CD14-positive monocyte (primary cell): ENCODE data around the gene UBE2U. TPM values are rescaled to one million over a fixed set of nuclear protein-coding genes. Genes with fewer than 3 reads are reported as not detected.

Source experiments
- DNase-seq, 3 donors: peaks; one replicate each; pipeline ENCODE4 v3.0.0-alpha.2; 2011 to 2022
- H2AFZ ChIP-seq: 2 replicates; pipeline ENCODE4 v1.6.0; 2012; ENCODE audit warnings: mild to moderate bottlenecking, low read depth, low read length, inconsistent platforms; ENCODE audit not compliant: insufficient read depth, poor library complexity, severe bottlenecking
- H3K27ac ChIP-seq, 2 donors: 1 replicate in 1 of 2; 2 replicates in 1 of 2; pipeline ENCODE4 v1.5.1; 2012 to 2013; ENCODE audit warnings: low read length in 2 of 2, control low read depth in 1 of 2, inconsistent platforms in 1 of 2, low read depth in 1 of 2, mild to moderate bottlenecking in 1 of 2
- H3K27me3 ChIP-seq, 2 donors: one replicate each; pipeline versions ENCODE4 v1.6.0 to v1.6.1; 2011 to 2013; ENCODE audit warnings: low read length in 2 of 2; ENCODE audit not compliant: control insufficient read depth in 2 of 2, insufficient read depth in 2 of 2
- H3K36me3 ChIP-seq, 2 donors: replicated peaks in 1 of 2; 1 replicate in 1 of 2; 2 replicates in 1 of 2; pipeline versions ENCODE4 v1.5.1 to v1.6.1; 2012 to 2013; ENCODE audit warnings: low read length in 2 of 2, control low read depth in 1 of 2, inconsistent platforms in 1 of 2, mild to moderate bottlenecking in 1 of 2; ENCODE audit not compliant: insufficient read depth in 2 of 2, control insufficient read depth in 1 of 2
- H3K4me1 ChIP-seq, 2 donors: 1 replicate in 1 of 2; 2 replicates in 1 of 2; pipeline versions ENCODE4 v1.5.1 to v1.6.1; 2012 to 2013; ENCODE audit warnings: low read length in 2 of 2, control low read depth in 1 of 2, inconsistent platforms in 1 of 2, mild to moderate bottlenecking in 1 of 2, moderate library complexity in 1 of 2; ENCODE audit not compliant: insufficient read depth in 2 of 2, control insufficient read depth in 1 of 2
- H3K4me2 ChIP-seq: replicated peaks from 2 replicates; pipeline ENCODE3; 2012; ENCODE audit warnings: low read length, moderate library complexity, mild to moderate bottlenecking; ENCODE audit not compliant: poor library complexity, severe bottlenecking; ENCODE audit errors: extremely low read depth
- H3K4me3 ChIP-seq, 3 experiments: fragments of 200-600 bp in 1 of 3; sonication (generic) in 1 of 3; replicated peaks in 1 of 3; 1 replicate in 2 of 3; 2 replicates in 1 of 3; pipeline ENCODE4 v1.5.1; 2011 to 2013; ENCODE audit warnings: low read length in 3 of 3, mild to moderate bottlenecking in 3 of 3, control low read depth in 2 of 3, low read depth in 2 of 3, inconsistent platforms in 1 of 3, moderate library complexity in 1 of 3
- H3K79me2 ChIP-seq: 2 replicates; pipeline ENCODE4 v1.6.0; 2012; ENCODE audit warnings: mild to moderate bottlenecking, control low read depth, inconsistent platforms, low read length, moderate library complexity; ENCODE audit not compliant: insufficient read depth
- H3K9ac ChIP-seq: 2 replicates; pipeline ENCODE4 v1.6.0; 2017; ENCODE audit warnings: low read length, mild to moderate bottlenecking; ENCODE audit not compliant: insufficient read depth, poor library complexity, severe bottlenecking
- H3K9me3 ChIP-seq, 2 donors: replicated peaks in 1 of 2; 1 replicate in 1 of 2; 2 replicates in 1 of 2; pipeline versions ENCODE4 v1.5.1 to v1.6.1; 2012 to 2013; ENCODE audit warnings: low read length in 2 of 2, control low read depth in 1 of 2; ENCODE audit not compliant: control insufficient read depth in 1 of 2, insufficient read depth in 1 of 2
- H4K20me1 ChIP-seq: 2 replicates; pipeline ENCODE4 v1.6.0; 2012; ENCODE audit warnings: mild to moderate bottlenecking, low read length, control low read depth, moderate library complexity; ENCODE audit not compliant: insufficient read depth
- H3K27ac Mint-ChIP-seq, 7 donors: one replicate each; pipeline ENCODE4 v1.8.0; 2020; ENCODE audit warnings: mild to moderate bottlenecking in 7 of 7, mixed read lengths in 7 of 7, moderate library complexity in 6 of 7, inconsistent platforms in 2 of 7
- H3K27me3 Mint-ChIP-seq, 3 donors: one replicate each; pipeline ENCODE4 v1.8.0; 2021 to 2022; ENCODE audit warnings: low read depth in 3 of 3, mild to moderate bottlenecking in 3 of 3, mixed read lengths in 3 of 3, moderate library complexity in 3 of 3, inconsistent platforms in 1 of 3
- H3K36me3 Mint-ChIP-seq, 2 donors: one replicate each; pipeline ENCODE4 v1.8.0; 2020; ENCODE audit warnings: mixed read lengths in 2 of 2, inconsistent platforms in 1 of 2, mild to moderate bottlenecking in 1 of 2
- H3K4me1 Mint-ChIP-seq: one replicate; pipeline ENCODE4 v1.8.0; 2020; ENCODE audit warnings: mild to moderate bottlenecking, mixed read lengths
- H3K4me3 Mint-ChIP-seq, 2 donors: one replicate each; pipeline ENCODE4 v1.8.0; 2020; ENCODE audit warnings: mild to moderate bottlenecking in 2 of 2, mixed read lengths in 2 of 2, moderate library complexity in 1 of 2
- H3K9me3 Mint-ChIP-seq, 7 donors: one replicate each; pipeline ENCODE4 v1.8.0; 2020 to 2022; ENCODE audit warnings: mixed read lengths in 7 of 7, mild to moderate bottlenecking in 6 of 7, moderate library complexity in 6 of 7, inconsistent platforms in 2 of 7
- WGBS: methylation state at CpG from one replicate; pipeline ENCODE4 v1.1.5; 2013; ENCODE audit warnings: missing lambda C conversion rate; ENCODE audit not compliant: insufficient coverage; 5-methylcytosine and 5-hydroxymethylcytosine counted together
- intact Hi-C, 2 donors: fragments of 100-400 bp; cut with micrococcal nuclease; formaldehyde crosslinking; loops; one replicate each; pipeline versions ENCODE4 v1.15.0 to v1.15.1; 2023
- polyA plus RNA-seq, 3 donors: library from polyadenylated mRNA; depleted of rRNA in 1 of 3; unstranded in 2 of 3; stranded (reverse) in 1 of 3; fragments of 300-500 nt in 2 of 3; fragments of >200 nt in 1 of 3; fragmentation: Illumina TruSeq in 2 of 3; gene quantifications; 1 replicate in 2 of 3; 2 replicates in 1 of 3; pipeline ENCODE4 v1.2.3, GENCODE V29; 2012 to 2021
- TF ChIP-seq, protein P1 (sequence below): fragments of 200-600 bp; IDR thresholded peaks from one replicate; pipeline ENCODE4 v1.8.0; 2022; ENCODE audit warnings: antibody characterized with exemption, mild to moderate bottlenecking

Gene UBE2U
- polyA plus RNA-seq, 3 donors: not detected

DNA sequence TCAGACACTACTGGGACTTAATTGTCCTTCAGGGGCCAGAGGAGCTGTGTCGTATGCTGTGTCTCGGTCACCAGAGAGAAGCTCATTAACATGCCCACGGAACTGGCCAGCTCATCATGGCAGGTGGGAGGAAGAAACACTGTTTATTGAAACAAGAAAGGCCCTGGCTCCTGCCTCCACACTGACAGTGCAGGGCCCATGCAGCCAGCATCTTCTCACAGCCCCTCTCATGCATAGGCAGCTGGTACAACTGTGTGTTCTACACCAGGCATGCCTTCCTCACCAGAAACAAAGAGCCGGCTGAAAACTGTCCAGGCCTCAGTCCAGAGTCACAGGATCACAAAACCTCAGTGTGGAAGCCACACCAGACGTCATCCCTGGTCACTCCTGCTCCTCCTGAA lies 106.0 kb downstream of the UBE2U start:
- Mint-ChIP-seq H3K4me1 (peaks cover 11% of the 10 kb centered on the region), H3K27me3 (peaks cover 0 to 4% (median 0%) of the 10 kb centered on the region in 3 donors), H3K4me3 (no peak overlapping the region), H3K36me3 (no peaks in the 10 kb centered on the region), H3K9me3 (peaks cover 0 to 1% (median 0%) of the 10 kb centered on the region in 7 donors), H3K27ac (no peak overlapping the region)
- Histone ChIP-seq H3K9ac (no peak overlapping the region), H3K27me3 (no peaks in the 10 kb centered on the region), H2AFZ (no peak overlapping the region), H3K4me1 (no peaks in the 10 kb centered on the region), H3K27ac (no peak overlapping the region), H3K79me2 (no peaks in the 10 kb centered on the region), H3K4me3 (no peak overlapping the region), H3K4me2 (no peak overlapping the region), H3K36me3 (no peaks in the 10 kb centered on the region), H3K9me3 (no peaks in the 10 kb centered on the region), H4K20me1 (no peaks in the 10 kb centered on the region)
- TF ChIP-seq, protein P1, sequence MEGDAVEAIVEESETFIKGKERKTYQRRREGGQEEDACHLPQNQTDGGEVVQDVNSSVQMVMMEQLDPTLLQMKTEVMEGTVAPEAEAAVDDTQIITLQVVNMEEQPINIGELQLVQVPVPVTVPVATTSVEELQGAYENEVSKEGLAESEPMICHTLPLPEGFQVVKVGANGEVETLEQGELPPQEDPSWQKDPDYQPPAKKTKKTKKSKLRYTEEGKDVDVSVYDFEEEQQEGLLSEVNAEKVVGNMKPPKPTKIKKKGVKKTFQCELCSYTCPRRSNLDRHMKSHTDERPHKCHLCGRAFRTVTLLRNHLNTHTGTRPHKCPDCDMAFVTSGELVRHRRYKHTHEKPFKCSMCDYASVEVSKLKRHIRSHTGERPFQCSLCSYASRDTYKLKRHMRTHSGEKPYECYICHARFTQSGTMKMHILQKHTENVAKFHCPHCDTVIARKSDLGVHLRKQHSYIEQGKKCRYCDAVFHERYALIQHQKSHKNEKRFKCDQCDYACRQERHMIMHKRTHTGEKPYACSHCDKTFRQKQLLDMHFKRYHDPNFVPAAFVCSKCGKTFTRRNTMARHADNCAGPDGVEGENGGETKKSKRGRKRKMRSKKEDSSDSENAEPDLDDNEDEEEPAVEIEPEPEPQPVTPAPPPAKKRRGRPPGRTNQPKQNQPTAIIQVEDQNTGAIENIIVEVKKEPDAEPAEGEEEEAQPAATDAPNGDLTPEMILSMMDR: no peak
- 86% methylated on average over 5 of the region's 5 CpGs for WGBS
- intact Hi-C loops: no loop called here
- no peak for DNase-seq

DNA sequence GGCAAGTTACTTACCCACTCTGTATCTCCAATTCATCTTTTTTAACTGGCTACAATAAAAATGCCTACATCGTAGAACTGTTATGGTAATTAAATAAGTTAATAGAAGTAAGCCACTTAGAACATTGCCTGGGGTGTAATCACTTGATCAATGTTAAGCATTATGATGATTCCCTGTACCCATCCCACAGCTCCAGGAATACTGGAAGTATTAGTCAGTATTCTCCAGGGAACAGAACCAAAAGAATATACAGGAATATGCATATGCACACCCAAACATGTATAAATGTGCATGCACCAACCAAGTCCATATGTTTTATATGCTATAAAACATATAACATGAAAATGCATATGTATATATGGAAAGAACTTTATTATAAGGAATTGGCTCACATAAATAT lies 107.3 kb downstream of the UBE2U start:
- Histone ChIP-seq H3K9me3 (no peaks in the 10 kb centered on the region), H3K9ac (no peak overlapping the region), H3K4me3 (no peak overlapping the region), H3K27ac (no peak overlapping the region), H3K4me1 (no peaks in the 10 kb centered on the region), H2AFZ (no peak overlapping the region), H4K20me1 (no peaks in the 10 kb centered on the region), H3K27me3 (no peaks in the 10 kb centered on the region), H3K4me2 (no peak overlapping the region), H3K79me2 (no peaks in the 10 kb centered on the region), H3K36me3 (no peaks in the 10 kb centered on the region)
- WGBS: no CpG with 5 or more reads among the region's 1 CpG
- H3K36me3 Mint-ChIP-seq: no peaks in the 10 kb centered on the region
- peaks cover 0 to 1% (median 0%) of the 10 kb centered on the region in 7 donors for H3K9me3 Mint-ChIP-seq
- DNase-seq: no peak
- H3K27ac Mint-ChIP-seq: no peak overlapping the region
- H3K4me1 Mint-ChIP-seq: peaks cover 11% of the 10 kb centered on the region
- H3K4me3 Mint-ChIP-seq: no peak overlapping the region
- intact Hi-C loops: no loop called here
- TF ChIP-seq, protein P1: no peak
- H3K27me3 Mint-ChIP-seq: peaks cover 0 to 4% (median 2%) of the 10 kb centered on the region in 3 donors
